Loucy (cell line): ENCODE measurements around the gene C2orf69.

Experiments
- EZH2phosphoT487 ChIP-seq: fragments of 200-600 bp; IDR thresholded peaks from 2 replicates; pipeline ENCODE4 v1.6.1; 2018; ENCODE audit warnings: antibody characterized with exemption, mild to moderate bottlenecking, moderate library complexity, borderline replicate concordance
- TF ChIP-seq, protein P1 (sequence below): fragments of 200-600 bp; sonication (generic); conservative IDR thresholded peaks from 2 replicates; pipeline ENCODE4 v1.5.1; 2014; ENCODE audit warnings: mild to moderate bottlenecking, antibody characterized with exemption, low read length

DNA sequence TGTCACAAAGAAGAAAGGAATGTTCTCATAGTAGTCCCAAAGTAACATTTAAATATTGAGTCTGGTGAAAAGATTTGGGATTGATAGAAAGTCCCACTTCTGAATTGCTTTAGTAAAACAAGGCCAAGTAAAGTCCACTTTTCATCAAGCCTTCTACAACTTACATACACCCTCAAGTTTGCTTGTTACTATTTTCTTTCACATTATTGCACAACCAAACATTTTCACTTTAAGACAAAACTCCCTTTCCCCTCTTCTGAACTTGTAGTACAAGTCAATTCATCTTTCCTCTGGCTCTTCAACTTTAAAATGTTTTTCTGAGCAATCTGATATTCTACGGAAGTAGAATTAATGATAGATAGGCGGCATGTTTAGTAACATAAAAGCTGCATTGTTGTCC lies 55.3 kb downstream of the C2orf69 start:
- TF ChIP-seq, protein P1, sequence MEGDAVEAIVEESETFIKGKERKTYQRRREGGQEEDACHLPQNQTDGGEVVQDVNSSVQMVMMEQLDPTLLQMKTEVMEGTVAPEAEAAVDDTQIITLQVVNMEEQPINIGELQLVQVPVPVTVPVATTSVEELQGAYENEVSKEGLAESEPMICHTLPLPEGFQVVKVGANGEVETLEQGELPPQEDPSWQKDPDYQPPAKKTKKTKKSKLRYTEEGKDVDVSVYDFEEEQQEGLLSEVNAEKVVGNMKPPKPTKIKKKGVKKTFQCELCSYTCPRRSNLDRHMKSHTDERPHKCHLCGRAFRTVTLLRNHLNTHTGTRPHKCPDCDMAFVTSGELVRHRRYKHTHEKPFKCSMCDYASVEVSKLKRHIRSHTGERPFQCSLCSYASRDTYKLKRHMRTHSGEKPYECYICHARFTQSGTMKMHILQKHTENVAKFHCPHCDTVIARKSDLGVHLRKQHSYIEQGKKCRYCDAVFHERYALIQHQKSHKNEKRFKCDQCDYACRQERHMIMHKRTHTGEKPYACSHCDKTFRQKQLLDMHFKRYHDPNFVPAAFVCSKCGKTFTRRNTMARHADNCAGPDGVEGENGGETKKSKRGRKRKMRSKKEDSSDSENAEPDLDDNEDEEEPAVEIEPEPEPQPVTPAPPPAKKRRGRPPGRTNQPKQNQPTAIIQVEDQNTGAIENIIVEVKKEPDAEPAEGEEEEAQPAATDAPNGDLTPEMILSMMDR: no peak
- no peak for TF ChIP-seq EZH2phosphoT487
